ENCODE results near the gene SPATA17. TPM values are rescaled to one million over a fixed set of nuclear protein-coding genes. Genes with fewer than 3 reads are reported as not detected.

SPATA17 gene
- total and polyA plus RNA-seq, 2 of the 8 experiments (the other 6 are each of a cell fraction or from before 2014, with no cell fraction given) = 0.17 to 0.48 TPM

- no peak for TF ChIP-seq CHD7 (IDR thresholded peaks at IDR 0.05; ENCODE audit: insufficient replicate concordance, low read length)
- TF ChIP-seq BCL11A (IDR thresholded peaks at IDR 0.05; ENCODE audit: low read depth in 2 of 2, low read length in 2 of 2) = no peak
- TF ChIP-seq KDM4A (IDR thresholded peaks at IDR 0.05; ENCODE audit: low read depth, low read length, severe bottlenecking) = no peak
- TF ChIP-seq, protein P1, sequence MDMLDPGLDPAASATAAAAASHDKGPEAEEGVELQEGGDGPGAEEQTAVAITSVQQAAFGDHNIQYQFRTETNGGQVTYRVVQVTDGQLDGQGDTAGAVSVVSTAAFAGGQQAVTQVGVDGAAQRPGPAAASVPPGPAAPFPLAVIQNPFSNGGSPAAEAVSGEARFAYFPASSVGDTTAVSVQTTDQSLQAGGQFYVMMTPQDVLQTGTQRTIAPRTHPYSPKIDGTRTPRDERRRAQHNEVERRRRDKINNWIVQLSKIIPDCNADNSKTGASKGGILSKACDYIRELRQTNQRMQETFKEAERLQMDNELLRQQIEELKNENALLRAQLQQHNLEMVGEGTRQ (IDR thresholded peaks at IDR 0.05; ENCODE audit: low read length) = no peak
- TF ChIP-seq TCF12 (IDR thresholded peaks at IDR 0.05; ENCODE audit: low read depth, low read length) = no peak
- no peak for TF ChIP-seq RXRA (IDR thresholded peaks at IDR 0.05; ENCODE audit: insufficient read depth, low read depth, low read length)
- no peak for TF ChIP-seq SAP30 (IDR thresholded peaks at IDR 0.05; ENCODE audit: insufficient read depth, insufficient replicate concordance, low read length)
- TF ChIP-seq SP4 (IDR thresholded peaks at IDR 0.05; ENCODE audit: low read length) = no peak
- TF ChIP-seq HDAC6 (IDR thresholded peaks at IDR 0.05; ENCODE audit: low read depth, low read length) = no peak
Observed at GRCh38 chr1:217919683-217920388, 288.7 kb downstream of the SPATA17 start (continued).

Measured in H1 (cell line).